ENCODE measurements around the gene SLC11A1.

- no peak for TF ChIP-seq CTCF (conservative IDR thresholded peaks at IDR 0.05)
- no peak for TF ChIP-seq EZH2 (IDR thresholded peaks at IDR 0.05; ENCODE audit: low read depth)
Observed at GRCh38 chr2:218344755-218345417, 37.2 kb upstream of the SLC11A1 start.
